CD14-positive monocyte (primary cell): ENCODE measurements around the gene GPC5. TPM values are rescaled to one million over a fixed set of nuclear protein-coding genes. Genes with fewer than 3 reads are reported as not detected.

Experiments used
- DNase-seq, 3 donors: peaks; one replicate each; pipeline ENCODE4 v3.0.0-alpha.2; 2011 to 2022
- H2AFZ ChIP-seq: 2 replicates; pipeline ENCODE4 v1.6.0; 2012; ENCODE audit warnings: mild to moderate bottlenecking, low read depth, low read length, inconsistent platforms; ENCODE audit not compliant: insufficient read depth, poor library complexity, severe bottlenecking
- H3K27ac ChIP-seq, 2 donors: 1 replicate in 1 of 2; 2 replicates in 1 of 2; pipeline ENCODE4 v1.5.1; 2012 to 2013; ENCODE audit warnings: low read length in 2 of 2, control low read depth in 1 of 2, inconsistent platforms in 1 of 2, low read depth in 1 of 2, mild to moderate bottlenecking in 1 of 2
- H3K27me3 ChIP-seq, 2 donors: one replicate each; pipeline versions ENCODE4 v1.6.0 to v1.6.1; 2011 to 2013; ENCODE audit warnings: low read length in 2 of 2; ENCODE audit not compliant: control insufficient read depth in 2 of 2, insufficient read depth in 2 of 2
- H3K36me3 ChIP-seq, 2 donors: replicated peaks in 1 of 2; 1 replicate in 1 of 2; 2 replicates in 1 of 2; pipeline versions ENCODE4 v1.5.1 to v1.6.1; 2012 to 2013; ENCODE audit warnings: low read length in 2 of 2, control low read depth in 1 of 2, inconsistent platforms in 1 of 2, mild to moderate bottlenecking in 1 of 2; ENCODE audit not compliant: insufficient read depth in 2 of 2, control insufficient read depth in 1 of 2
- H3K4me1 ChIP-seq, 2 donors: 1 replicate in 1 of 2; 2 replicates in 1 of 2; pipeline versions ENCODE4 v1.5.1 to v1.6.1; 2012 to 2013; ENCODE audit warnings: low read length in 2 of 2, control low read depth in 1 of 2, inconsistent platforms in 1 of 2, mild to moderate bottlenecking in 1 of 2, moderate library complexity in 1 of 2; ENCODE audit not compliant: insufficient read depth in 2 of 2, control insufficient read depth in 1 of 2
- H3K4me2 ChIP-seq: replicated peaks from 2 replicates; pipeline ENCODE3; 2012; ENCODE audit warnings: low read length, moderate library complexity, mild to moderate bottlenecking; ENCODE audit not compliant: poor library complexity, severe bottlenecking; ENCODE audit errors: extremely low read depth
- H3K4me3 ChIP-seq, 3 experiments: fragments of 200-600 bp in 1 of 3; sonication (generic) in 1 of 3; replicated peaks in 1 of 3; 1 replicate in 2 of 3; 2 replicates in 1 of 3; pipeline ENCODE4 v1.5.1; 2011 to 2013; ENCODE audit warnings: low read length in 3 of 3, mild to moderate bottlenecking in 3 of 3, control low read depth in 2 of 3, low read depth in 2 of 3, inconsistent platforms in 1 of 3, moderate library complexity in 1 of 3
- H3K79me2 ChIP-seq: 2 replicates; pipeline ENCODE4 v1.6.0; 2012; ENCODE audit warnings: mild to moderate bottlenecking, control low read depth, inconsistent platforms, low read length, moderate library complexity; ENCODE audit not compliant: insufficient read depth
- H3K9ac ChIP-seq: 2 replicates; pipeline ENCODE4 v1.6.0; 2017; ENCODE audit warnings: low read length, mild to moderate bottlenecking; ENCODE audit not compliant: insufficient read depth, poor library complexity, severe bottlenecking
- H3K9me3 ChIP-seq, 2 donors: replicated peaks in 1 of 2; 1 replicate in 1 of 2; 2 replicates in 1 of 2; pipeline versions ENCODE4 v1.5.1 to v1.6.1; 2012 to 2013; ENCODE audit warnings: low read length in 2 of 2, control low read depth in 1 of 2; ENCODE audit not compliant: control insufficient read depth in 1 of 2, insufficient read depth in 1 of 2
- H4K20me1 ChIP-seq: 2 replicates; pipeline ENCODE4 v1.6.0; 2012; ENCODE audit warnings: mild to moderate bottlenecking, low read length, control low read depth, moderate library complexity; ENCODE audit not compliant: insufficient read depth
- H3K27ac Mint-ChIP-seq, 7 donors: one replicate each; pipeline ENCODE4 v1.8.0; 2020; ENCODE audit warnings: mild to moderate bottlenecking in 7 of 7, mixed read lengths in 7 of 7, moderate library complexity in 6 of 7, inconsistent platforms in 2 of 7
- H3K27me3 Mint-ChIP-seq, 3 donors: one replicate each; pipeline ENCODE4 v1.8.0; 2021 to 2022; ENCODE audit warnings: low read depth in 3 of 3, mild to moderate bottlenecking in 3 of 3, mixed read lengths in 3 of 3, moderate library complexity in 3 of 3, inconsistent platforms in 1 of 3
- H3K36me3 Mint-ChIP-seq, 2 donors: one replicate each; pipeline ENCODE4 v1.8.0; 2020; ENCODE audit warnings: mixed read lengths in 2 of 2, inconsistent platforms in 1 of 2, mild to moderate bottlenecking in 1 of 2
- H3K4me1 Mint-ChIP-seq: one replicate; pipeline ENCODE4 v1.8.0; 2020; ENCODE audit warnings: mild to moderate bottlenecking, mixed read lengths
- H3K4me3 Mint-ChIP-seq, 2 donors: one replicate each; pipeline ENCODE4 v1.8.0; 2020; ENCODE audit warnings: mild to moderate bottlenecking in 2 of 2, mixed read lengths in 2 of 2, moderate library complexity in 1 of 2
- H3K9me3 Mint-ChIP-seq, 7 donors: one replicate each; pipeline ENCODE4 v1.8.0; 2020 to 2022; ENCODE audit warnings: mixed read lengths in 7 of 7, mild to moderate bottlenecking in 6 of 7, moderate library complexity in 6 of 7, inconsistent platforms in 2 of 7
- WGBS: methylation state at CpG from one replicate; pipeline ENCODE4 v1.1.5; 2013; ENCODE audit warnings: missing lambda C conversion rate; ENCODE audit not compliant: insufficient coverage; 5-methylcytosine and 5-hydroxymethylcytosine counted together
- intact Hi-C, 2 donors: fragments of 100-400 bp; cut with micrococcal nuclease; formaldehyde crosslinking; loops; one replicate each; pipeline versions ENCODE4 v1.15.0 to v1.15.1; 2023
- polyA plus RNA-seq, 3 donors: library from polyadenylated mRNA; depleted of rRNA in 1 of 3; unstranded in 2 of 3; stranded (reverse) in 1 of 3; fragments of 300-500 nt in 2 of 3; fragments of >200 nt in 1 of 3; fragmentation: Illumina TruSeq in 2 of 3; gene quantifications; 1 replicate in 2 of 3; 2 replicates in 1 of 3; pipeline ENCODE4 v1.2.3, GENCODE V29; 2012 to 2021
- TF ChIP-seq, protein P1 (sequence below): fragments of 200-600 bp; IDR thresholded peaks from one replicate; pipeline ENCODE4 v1.8.0; 2022; ENCODE audit warnings: antibody characterized with exemption, mild to moderate bottlenecking

GPC5 gene
- polyA plus RNA-seq, 3 donors = not detected

DNA sequence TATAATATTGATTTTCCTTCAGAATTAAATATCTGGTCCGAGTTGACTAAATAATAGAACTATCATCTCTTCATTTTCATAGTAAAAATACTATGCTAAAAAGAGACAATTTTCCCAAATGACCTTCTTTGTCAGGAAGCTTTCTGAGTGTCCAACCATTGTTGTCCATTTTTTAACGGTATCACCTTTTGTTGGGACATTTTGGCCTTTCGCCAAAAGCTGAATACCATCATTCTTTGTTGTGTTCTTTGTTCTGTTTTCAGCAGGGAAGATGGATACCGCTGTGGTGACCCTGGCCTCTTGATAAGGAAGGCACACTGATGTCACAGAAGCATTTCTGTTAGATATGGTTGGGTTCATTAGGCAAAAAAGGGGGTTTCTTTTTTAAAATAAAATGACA lies 1173.8 kb downstream of the GPC5 start:
- no peaks in the 10 kb centered on the region for H3K36me3 Mint-ChIP-seq
- no peak overlapping the region for H3K4me3 Mint-ChIP-seq
- H3K27ac Mint-ChIP-seq = no peak overlapping the region
- Histone ChIP-seq H3K36me3 (no peaks in the 10 kb centered on the region), H3K9me3 (peaks cover 5 to 8% of the 10 kb centered on the region in 2 donors), H3K9ac (no peak overlapping the region), H3K79me2 (no peaks in the 10 kb centered on the region), H4K20me1 (no peaks in the 10 kb centered on the region), H3K27me3 (no peaks in the 10 kb centered on the region), H3K27ac (no peak overlapping the region), H2AFZ (no peak overlapping the region), H3K4me3 (no peak overlapping the region), H3K4me2 (no peak overlapping the region), H3K4me1 (no peaks in the 10 kb centered on the region)
- no peaks in the 10 kb centered on the region for H3K4me1 Mint-ChIP-seq
- peaks cover 0 to 9% (median 2%) of the 10 kb centered on the region in 7 donors for H3K9me3 Mint-ChIP-seq
- DNase-seq = no peak
- TF ChIP-seq, protein P1, sequence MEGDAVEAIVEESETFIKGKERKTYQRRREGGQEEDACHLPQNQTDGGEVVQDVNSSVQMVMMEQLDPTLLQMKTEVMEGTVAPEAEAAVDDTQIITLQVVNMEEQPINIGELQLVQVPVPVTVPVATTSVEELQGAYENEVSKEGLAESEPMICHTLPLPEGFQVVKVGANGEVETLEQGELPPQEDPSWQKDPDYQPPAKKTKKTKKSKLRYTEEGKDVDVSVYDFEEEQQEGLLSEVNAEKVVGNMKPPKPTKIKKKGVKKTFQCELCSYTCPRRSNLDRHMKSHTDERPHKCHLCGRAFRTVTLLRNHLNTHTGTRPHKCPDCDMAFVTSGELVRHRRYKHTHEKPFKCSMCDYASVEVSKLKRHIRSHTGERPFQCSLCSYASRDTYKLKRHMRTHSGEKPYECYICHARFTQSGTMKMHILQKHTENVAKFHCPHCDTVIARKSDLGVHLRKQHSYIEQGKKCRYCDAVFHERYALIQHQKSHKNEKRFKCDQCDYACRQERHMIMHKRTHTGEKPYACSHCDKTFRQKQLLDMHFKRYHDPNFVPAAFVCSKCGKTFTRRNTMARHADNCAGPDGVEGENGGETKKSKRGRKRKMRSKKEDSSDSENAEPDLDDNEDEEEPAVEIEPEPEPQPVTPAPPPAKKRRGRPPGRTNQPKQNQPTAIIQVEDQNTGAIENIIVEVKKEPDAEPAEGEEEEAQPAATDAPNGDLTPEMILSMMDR = no peak
- intact Hi-C loops = no loop called here
- H3K27me3 Mint-ChIP-seq = no peaks in the 10 kb centered on the region
- 77% methylated on average over 3 of the region's 4 CpGs for WGBS

DNA sequence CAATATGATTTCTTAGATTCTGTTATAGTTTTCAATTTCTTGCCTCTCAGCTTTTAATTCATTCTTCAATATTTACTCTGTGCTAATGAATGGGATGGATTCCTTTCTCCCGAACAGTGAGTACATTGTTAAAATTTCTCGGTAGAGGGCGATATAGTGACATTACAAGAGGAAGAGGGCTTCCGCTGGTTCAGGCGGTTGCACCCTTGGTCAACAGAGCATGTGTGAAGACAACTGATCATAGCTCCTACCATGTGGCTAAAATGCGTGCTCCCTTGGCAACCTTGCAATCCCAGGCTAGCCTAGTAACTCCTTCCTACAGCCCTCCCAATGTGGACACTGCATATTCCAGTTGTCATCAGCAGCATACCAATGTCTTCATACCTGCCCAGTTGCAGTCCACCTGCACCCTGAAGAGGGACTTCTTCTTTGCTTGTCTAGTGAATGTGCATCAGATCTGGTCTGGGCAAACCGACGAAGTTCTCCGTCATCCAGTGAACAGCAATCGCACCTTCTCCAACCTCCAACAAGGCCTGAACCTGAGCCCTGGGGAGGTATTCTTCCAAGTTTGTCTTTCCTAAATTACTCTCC lies 1175.1 kb downstream of the GPC5 start:
- H3K4me3 Mint-ChIP-seq = no peak overlapping the region
- 56% methylated on average over 3 of the region's 10 CpGs for WGBS
- Histone ChIP-seq H2AFZ (no peak overlapping the region), H4K20me1 (no peaks in the 10 kb centered on the region), H3K9ac (no peak overlapping the region), H3K4me2 (no peak overlapping the region), H3K27me3 (no peaks in the 10 kb centered on the region), H3K9me3 (peaks cover 5 to 8% of the 10 kb centered on the region in 2 donors), H3K27ac (no peak overlapping the region), H3K4me1 (no peaks in the 10 kb centered on the region), H3K79me2 (no peaks in the 10 kb centered on the region), H3K4me3 (no peak overlapping the region), H3K36me3 (no peaks in the 10 kb centered on the region)
- DNase-seq = no peak
- TF ChIP-seq, protein P1 = no peak
- peaks cover 0 to 6% (median 2%) of the 10 kb centered on the region in 7 donors for H3K9me3 Mint-ChIP-seq
- no peaks in the 10 kb centered on the region for H3K4me1 Mint-ChIP-seq
- no peaks in the 10 kb centered on the region for H3K27me3 Mint-ChIP-seq
- H3K36me3 Mint-ChIP-seq = no peaks in the 10 kb centered on the region
- H3K27ac Mint-ChIP-seq = peak overlapping the region in 1 of 7 donors; percentile 16
- intact Hi-C loops = no loop called here
